Retinal pigment epithelial cell (primary cell): ENCODE results near the gene ASXL1.
"Not testable (repeated sequence)": the region's sequence is repeated elsewhere in the genome, so short reads cannot be mapped to it uniquely, and the experiment has no call there.

ENCODE experiments used
- DNase-seq: peaks from one replicate; pipeline ENCODE4 v3.0.0-alpha.2; 2010; ENCODE audit warnings: low read depth
- H3K4me3 ChIP-seq: 2 replicates; pipeline ENCODE4 v1.5.1; 2011; ENCODE audit warnings: mild to moderate bottlenecking, low read length, control low read depth, moderate library complexity
- TF ChIP-seq, protein P1 (sequence below): conservative IDR thresholded peaks from 2 replicates; pipeline ENCODE4 v1.5.1; 2011; ENCODE audit warnings: low read depth, low read length, control low read depth, inconsistent platforms

The ASXL1 gene

DNA sequence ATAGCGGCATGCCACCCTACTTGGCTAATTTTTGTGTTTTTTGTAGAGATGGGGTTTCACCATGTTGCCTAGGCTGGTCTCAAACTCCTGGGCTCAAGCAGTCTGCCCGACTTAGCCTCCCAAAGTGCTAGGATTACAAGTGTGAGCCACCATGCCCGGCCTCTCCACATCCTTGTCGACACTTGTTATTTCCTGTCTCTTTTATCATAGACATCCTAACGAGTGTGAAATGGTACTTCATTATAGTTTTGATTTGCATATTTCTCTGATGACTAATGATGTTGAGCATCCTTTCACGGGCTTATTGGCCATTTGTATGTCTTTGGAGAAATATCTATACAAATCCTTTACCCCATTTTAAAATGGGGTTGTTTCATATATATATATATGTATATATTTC, 39.0 kb upstream of the ASXL1 start:
- TF ChIP-seq, protein P1, sequence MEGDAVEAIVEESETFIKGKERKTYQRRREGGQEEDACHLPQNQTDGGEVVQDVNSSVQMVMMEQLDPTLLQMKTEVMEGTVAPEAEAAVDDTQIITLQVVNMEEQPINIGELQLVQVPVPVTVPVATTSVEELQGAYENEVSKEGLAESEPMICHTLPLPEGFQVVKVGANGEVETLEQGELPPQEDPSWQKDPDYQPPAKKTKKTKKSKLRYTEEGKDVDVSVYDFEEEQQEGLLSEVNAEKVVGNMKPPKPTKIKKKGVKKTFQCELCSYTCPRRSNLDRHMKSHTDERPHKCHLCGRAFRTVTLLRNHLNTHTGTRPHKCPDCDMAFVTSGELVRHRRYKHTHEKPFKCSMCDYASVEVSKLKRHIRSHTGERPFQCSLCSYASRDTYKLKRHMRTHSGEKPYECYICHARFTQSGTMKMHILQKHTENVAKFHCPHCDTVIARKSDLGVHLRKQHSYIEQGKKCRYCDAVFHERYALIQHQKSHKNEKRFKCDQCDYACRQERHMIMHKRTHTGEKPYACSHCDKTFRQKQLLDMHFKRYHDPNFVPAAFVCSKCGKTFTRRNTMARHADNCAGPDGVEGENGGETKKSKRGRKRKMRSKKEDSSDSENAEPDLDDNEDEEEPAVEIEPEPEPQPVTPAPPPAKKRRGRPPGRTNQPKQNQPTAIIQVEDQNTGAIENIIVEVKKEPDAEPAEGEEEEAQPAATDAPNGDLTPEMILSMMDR, result no peak
- no peak for DNase-seq
- H3K4me3 ChIP-seq, result no peak overlapping the region

- TF ChIP-seq, protein P1, result no peak
- DNase-seq, result no peak
Measured at GRCh38 chr20:32320305-32320704, 37.8 kb upstream of the ASXL1 start.

DNA sequence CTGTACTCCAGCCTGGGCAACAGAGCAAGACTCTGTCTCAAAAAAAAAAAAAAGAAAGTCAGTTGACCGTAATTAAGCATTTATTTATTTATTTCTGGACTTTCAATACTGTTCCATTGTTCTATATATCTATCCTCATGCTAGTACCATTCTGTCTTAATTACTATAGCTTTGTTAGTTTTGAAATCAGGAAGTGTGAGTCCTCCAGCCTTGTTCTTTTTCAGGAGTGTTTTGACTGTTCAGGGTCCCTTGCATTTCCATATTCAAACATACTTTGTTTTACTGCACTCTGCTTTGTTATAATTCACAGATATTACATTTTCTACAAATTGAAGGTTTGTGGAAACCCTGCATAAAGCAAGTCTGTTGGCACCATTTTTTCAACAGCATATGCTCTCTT, 36.7 kb upstream of the ASXL1 start:
- DNase-seq, result no peak
- TF ChIP-seq, protein P1, result no peak
- H3K4me3 ChIP-seq, result no peak overlapping the region

More at GRCh38 chr20:32320305-32320704, 37.8 kb upstream of the ASXL1 start:
- H3K4me3 ChIP-seq, result no peak overlapping the region

GRCh38 chr20:32322260-32322659, 35.9 kb upstream of the ASXL1 start:
- H3K4me3 ChIP-seq, DNase-seq: not testable (repeated sequence)

- not testable (repeated sequence) for DNase-seq, H3K4me3 ChIP-seq
Measured at GRCh38 chr20:32323761-32324160, 34.4 kb upstream of the ASXL1 start.

DNA sequence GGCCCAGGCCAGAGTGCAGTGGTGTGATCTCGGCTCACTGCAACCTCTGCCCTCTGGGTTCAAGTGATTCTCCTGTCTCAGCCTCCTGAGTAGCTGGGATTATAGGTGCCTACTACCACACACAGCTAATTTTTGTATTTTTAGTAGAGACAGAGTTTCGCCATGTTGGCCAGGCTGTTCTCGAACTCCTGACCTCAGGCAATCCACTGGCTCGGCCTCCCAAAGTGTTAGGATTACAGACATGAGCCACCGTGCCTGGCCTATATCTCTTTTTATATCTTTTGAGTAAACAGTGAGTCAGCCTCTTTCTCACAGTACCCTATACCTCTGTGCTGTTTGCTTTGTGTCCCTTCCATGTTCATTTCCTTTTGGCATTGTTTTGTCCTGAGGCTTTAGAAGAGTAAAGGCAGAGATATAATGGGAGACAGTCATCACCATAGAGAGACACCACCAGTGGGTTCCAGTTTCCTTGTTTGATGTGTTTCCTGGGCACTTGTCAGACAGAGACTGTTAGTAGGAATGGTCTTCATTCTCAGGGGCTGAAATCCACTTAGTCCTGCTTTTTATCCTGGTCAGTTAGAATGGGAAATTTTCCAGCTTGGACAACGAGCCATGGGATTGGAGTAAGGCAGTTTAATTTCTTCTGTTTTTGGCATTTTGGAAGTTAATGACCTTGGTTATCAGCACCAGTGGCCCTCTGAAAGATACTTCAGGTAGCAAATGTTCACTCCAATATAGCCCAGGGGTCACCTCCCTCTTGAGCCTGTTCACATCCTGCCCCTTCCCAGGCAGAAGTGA, 32.2 kb upstream of the ASXL1 start:
- no peak overlapping the region for H3K4me3 ChIP-seq
- TF ChIP-seq, protein P1, result no peak
- DNase-seq, result no peak

DNA sequence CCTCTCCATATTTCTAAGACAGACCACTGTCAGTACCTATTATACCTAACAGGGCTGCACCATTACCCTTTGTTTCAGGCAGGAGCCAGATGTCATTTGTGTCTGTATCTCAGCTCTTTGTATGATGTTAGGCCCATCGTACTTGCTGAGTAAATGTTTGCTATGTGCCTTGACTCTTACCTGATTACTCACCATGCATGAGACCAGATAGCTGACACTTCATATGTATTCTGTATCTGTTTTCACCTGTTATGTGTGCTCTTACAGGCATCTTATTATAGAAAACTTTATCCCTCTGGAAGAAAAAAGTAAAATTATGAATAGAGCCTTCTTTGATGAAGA, 31.7 kb upstream of the ASXL1 start:
- TF ChIP-seq, protein P1, result no peak
- no peak overlapping the region for H3K4me3 ChIP-seq
- no peak for DNase-seq

DNA sequence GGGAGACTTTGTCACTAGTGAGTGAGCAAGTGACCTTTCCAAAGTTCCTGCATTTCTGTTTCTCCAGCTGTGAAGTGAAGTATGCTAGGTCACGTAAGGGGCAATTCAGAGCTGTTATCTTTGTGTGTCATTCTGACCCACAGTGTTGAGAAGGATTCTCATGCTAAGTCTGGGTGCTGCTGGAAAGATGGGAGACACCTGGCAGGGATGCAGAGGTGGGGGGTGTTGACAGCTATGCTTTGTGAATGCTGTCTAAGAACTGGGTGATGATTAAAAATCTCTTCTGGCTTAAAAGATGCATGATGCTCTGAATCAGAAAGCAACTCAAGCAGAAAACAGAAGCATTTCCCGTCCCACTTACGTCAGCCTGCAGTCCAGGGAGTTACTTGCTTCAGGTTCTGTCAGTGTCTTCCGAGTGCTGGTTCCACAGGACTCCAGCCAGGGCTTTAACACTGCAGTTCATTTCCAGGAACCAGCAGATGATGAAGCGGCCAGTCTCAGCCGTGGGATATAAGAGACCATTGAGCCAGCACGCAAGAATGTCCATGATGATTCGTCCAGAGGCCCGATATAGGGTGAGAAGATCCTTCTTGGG, 30.9 kb upstream of the ASXL1 start:
- H3K4me3 ChIP-seq, result no peak overlapping the region
- TF ChIP-seq, protein P1, result no peak
- no peak for DNase-seq
